ENCODE measurements around the gene ATP23. TPM values are rescaled to one million over a fixed set of nuclear protein-coding genes. Genes with fewer than 3 reads are reported as not detected.

ATP23 gene
- total RNA-seq, 1 donor, result 27.7 TPM

DNA sequence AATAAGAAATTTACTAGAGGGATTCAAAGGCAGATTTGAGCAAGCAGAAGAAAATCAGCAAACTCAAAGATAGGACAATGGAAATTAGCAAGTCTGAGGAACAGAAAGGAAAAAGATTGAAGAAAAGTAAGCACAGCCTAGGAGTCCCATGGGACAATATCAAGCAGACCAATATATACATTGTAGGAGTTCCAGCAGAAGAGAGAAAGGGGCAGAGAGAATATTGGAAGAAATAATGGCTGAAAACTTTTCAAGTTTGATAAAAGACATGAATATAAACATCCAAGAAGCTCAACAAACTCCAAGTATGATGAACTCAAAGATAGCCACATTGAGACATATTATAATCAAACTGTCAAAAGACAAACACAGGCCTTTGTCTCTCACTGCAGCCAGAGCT lies 25.2 kb downstream of the ATP23 start:
- no peak for DNase-seq (ENCODE audit: low read depth in 2 of 3, low spot score in 2 of 3)

GRCh38 chr12:57983146-57983857 lies 41.9 kb downstream of the ATP23 start:
- DNase-seq (ENCODE audit: low read depth in 2 of 3, low spot score in 2 of 3), result peak in 2 of 3 donors; percentile 29 to 68

DNA sequence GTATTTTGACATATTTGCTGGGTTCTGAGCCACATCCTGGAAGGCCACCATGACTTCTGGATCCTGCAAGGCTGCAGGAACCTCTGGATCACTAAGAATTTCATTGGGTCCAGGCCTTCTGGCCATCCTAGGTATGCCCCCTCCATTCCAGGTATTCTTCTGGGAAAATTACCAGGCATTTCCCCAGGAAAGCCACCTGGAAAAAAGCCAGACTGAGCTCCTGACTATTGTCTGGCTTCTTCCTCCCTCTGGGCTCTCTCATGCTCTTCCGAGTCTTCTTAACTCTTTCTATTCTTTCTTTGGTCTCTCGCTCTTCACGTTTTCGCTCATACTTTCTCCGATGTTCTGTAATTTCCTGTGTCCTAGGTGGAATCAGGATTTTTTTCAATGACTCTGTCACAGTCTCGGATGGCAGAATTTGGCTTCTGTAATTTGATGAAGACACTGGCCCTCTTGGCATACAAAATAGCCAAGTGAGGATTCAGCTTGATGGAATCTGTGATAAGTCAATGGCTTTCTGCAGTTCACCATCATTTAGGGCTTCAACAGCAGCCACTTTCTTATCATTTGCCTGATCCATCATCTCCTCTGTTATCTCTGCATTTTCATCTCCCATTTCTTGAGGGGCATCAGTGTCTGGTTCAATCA lies 42.6 kb downstream of the ATP23 start:
- DNase-seq (ENCODE audit: low read depth in 2 of 3, low spot score in 2 of 3), result no peak

GRCh38 chr12:57984629-57985151 lies 43.3 kb downstream of the ATP23 start:
- no peak for DNase-seq (ENCODE audit: low read depth in 2 of 3, low spot score in 2 of 3)

DNA sequence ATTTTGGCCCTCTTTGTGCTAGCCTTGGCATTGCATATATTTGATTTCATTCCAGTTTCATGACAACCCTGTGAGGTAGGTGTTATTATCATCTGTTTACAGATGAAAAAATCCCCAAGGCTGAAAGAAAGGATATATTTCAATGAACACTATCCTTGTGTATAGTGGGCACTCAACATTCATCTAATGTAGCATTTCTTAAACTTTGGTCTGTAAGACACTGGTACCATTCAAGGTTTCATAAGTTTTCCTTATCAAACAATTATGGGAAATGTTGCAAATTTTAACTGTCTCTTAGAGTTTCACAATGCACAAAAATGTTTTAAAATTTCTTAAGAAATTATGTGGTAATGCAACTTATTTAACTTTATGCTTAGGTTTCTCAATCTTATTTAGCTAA lies 44.3 kb downstream of the ATP23 start:
- DNase-seq (ENCODE audit: low read depth in 2 of 3, low spot score in 2 of 3), result no peak

GRCh38 chr12:57989838-57990237 lies 48.5 kb downstream of the ATP23 start:
- DNase-seq (ENCODE audit: low read depth in 2 of 3, low spot score in 2 of 3), result no peak

DNA sequence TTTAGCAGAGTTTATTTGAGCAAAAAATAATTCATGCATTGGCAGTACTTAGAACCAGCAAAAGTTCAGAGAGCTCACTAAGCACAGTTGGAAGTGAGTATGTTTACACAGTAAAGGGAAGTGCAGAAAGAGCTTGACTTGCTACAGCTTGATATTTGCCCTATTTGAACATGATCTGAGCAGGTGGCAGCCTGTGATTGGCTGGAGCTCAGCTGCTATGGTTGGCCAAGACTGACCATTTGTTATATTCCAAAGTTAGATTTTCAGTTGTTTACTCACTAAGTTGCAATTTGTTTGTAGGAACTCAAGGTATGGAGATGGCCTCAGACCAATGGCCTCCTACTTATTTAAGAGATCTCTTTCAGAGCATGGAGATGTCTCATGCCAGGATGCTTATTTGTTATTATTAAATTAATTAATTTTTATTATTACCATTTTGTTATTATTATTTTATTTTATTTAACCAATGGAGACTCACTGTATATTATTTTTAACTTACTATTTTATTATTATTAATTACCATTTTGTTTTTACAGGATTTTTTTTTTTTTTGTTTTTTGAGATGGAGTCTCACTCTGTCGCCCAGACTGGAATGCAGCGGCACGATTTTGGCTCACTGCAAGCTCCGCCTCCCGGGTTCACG lies 49.0 kb downstream of the ATP23 start:
- DNase-seq (ENCODE audit: low read depth in 2 of 3, low spot score in 2 of 3), result no peak

GRCh38 chr12:57992001-57992400 lies 50.6 kb downstream of the ATP23 start:
- no peak for DNase-seq (ENCODE audit: low read depth in 2 of 3, low spot score in 2 of 3)

DNA sequence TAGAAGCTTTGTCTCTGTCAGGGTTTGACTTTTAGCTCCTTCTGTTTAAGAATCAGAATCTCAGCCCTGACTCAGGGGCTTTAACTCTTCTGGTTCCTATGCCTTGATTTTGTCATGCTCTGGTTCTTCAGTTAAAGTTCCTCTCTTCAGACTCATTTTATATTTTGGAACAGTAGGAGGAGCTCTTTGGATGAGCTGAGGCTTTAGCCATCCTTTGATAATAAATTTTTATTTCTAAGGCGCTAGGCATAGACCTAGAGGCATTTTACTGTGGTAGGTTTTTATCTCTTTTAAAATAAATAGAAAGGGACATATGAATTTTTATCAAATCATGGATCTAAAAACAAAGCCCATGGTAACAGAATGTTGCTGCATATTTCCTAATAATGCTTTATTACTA lies 51.7 kb downstream of the ATP23 start:
- DNase-seq (ENCODE audit: low read depth in 2 of 3, low spot score in 2 of 3), result no peak

DNA sequence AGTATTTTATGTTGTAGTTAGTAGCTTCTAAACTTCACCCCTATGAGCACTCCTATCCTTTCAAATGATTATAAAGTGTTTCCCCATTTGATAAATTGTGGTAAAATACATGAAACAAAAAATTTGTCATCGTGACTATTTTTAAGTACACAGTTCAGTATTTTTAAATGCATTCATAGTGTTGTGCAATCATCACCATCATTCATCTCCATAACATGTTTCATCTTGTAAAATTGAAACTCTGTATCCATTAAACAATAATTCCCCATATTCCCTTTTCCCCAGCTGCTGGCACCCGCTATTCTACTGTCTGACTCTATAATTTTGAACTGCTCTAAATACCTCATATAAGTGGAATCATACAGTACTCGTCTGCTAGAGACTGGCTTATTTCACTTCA lies 52.5 kb downstream of the ATP23 start:
- no peak for DNase-seq (ENCODE audit: low read depth in 2 of 3, low spot score in 2 of 3)

- no peak for DNase-seq (ENCODE audit: low read depth in 2 of 3, low spot score in 2 of 3)
These were observed 55.2 kb downstream of the ATP23 start for GRCh38 chr12:57996520-57996919.

- DNase-seq (ENCODE audit: low read depth in 2 of 3, low spot score in 2 of 3), result no peak
These were observed 56.9 kb downstream of the ATP23 start for GRCh38 chr12:57998251-57998650.

DNA sequence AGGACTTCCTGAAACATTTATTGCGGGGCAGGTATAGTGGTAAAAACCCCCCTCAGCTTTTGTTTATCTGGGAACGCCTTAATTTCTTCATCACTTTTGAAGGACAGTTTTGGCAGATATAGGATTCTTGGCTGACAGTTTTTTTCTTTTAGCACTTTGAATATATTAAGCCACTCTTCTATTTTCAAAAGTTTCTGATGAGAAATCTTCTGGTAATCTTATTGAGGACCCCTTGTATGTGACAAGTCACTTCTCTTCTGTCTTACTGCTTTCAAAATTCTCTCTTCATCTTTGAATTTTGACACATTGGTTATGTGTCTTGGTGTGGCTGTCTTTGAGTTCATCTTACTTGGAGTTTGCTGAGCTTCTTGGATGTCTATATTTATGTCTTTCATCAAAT lies 59.1 kb downstream of the ATP23 start:
- DNase-seq (ENCODE audit: low read depth in 2 of 3, low spot score in 2 of 3), result no peak

DNA sequence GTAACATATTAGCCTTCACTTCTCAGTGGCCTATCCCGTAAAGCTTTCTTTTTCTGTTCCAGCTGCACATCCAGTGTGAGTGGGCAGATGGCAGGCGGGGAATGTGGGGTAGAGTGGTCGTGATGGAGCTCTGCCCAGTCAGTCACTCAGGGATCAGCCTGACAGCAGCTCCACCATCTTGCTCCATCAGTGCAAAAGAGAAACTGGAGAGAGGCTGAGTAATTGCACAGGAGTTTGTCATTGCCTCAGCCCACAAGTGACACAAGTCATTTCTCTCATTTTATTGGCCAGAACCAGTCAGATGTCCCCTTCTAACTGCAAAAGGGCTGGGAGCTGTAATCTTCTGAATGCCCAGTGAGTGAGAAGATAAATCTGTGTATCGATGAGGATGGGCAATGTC lies 66.5 kb downstream of the ATP23 start:
- no peak for DNase-seq (ENCODE audit: low read depth in 2 of 3, low spot score in 2 of 3)

- DNase-seq (ENCODE audit: low read depth in 2 of 3, low spot score in 2 of 3), result no peak
These were observed 67.3 kb downstream of the ATP23 start for GRCh38 chr12:58008634-58009033.

Other genes with a start within 250 kb of the ATP23 start
- gene OS9, start 247.4 kb upstream of the ATP23 start, total RNA-seq, result 268 TPM
- 82.9 TPM for gene AGAP2, start 202.8 kb upstream of the ATP23 start, total RNA-seq
- gene TSPAN31, start 196.5 kb upstream of the ATP23 start, total RNA-seq, result 41.7 TPM
- gene CDK4, start 189.3 kb upstream of the ATP23 start, total RNA-seq, result 194 TPM
- 12.4 TPM for gene MARCHF9, start 186.5 kb upstream of the ATP23 start, total RNA-seq
- gene CYP27B1, start 174.5 kb upstream of the ATP23 start, total RNA-seq, result 3.2 TPM
- gene METTL1, start 169.5 kb upstream of the ATP23 start, total RNA-seq, result 8.6 TPM
- 8.9 TPM for gene EEF1AKMT3, start 169.0 kb upstream of the ATP23 start, total RNA-seq
- 15.6 TPM for gene TSFM, start 158.8 kb upstream of the ATP23 start, total RNA-seq
- 1.1 TPM for gene AVIL, start 122.8 kb upstream of the ATP23 start, total RNA-seq
- gene CTDSP2, start 94.8 kb upstream of the ATP23 start, total RNA-seq, result 159 TPM

Measured in hematopoietic multipotent progenitor cell (in vitro differentiated cells).